WTC11 (cell line): ENCODE results near the gene FAM107B.

ENCODE experiments used
- ELF4 ChIP-seq: sonication (generic); formaldehyde crosslinking; IDR thresholded peaks from 2 replicates; pipeline ENCODE4 v1.8.1; 2022; ENCODE audit warnings: low read depth, mild to moderate bottlenecking, moderate library complexity, missing genetic modification reagents
- NR3C1 ChIP-seq: sonication (generic); formaldehyde crosslinking; conservative IDR thresholded peaks from 2 replicates; pipeline ENCODE4 v1.8.1; 2023; ENCODE audit warnings: low read depth, mild to moderate bottlenecking, missing genetic modification reagents
- SMAD4 ChIP-seq: sonication (generic); formaldehyde crosslinking; IDR thresholded peaks from 2 replicates; pipeline ENCODE4 v1.8.0; 2022; ENCODE audit warnings: mild to moderate bottlenecking, missing genetic modification reagents
- SP1 ChIP-seq: sonication (generic); formaldehyde crosslinking; conservative IDR thresholded peaks from 2 replicates; pipeline ENCODE4 v1.8.1; 2022; ENCODE audit warnings: missing genetic modification reagents
- TF ChIP-seq, protein P1 (sequence below): fragments of 200-600 bp; IDR thresholded peaks from 2 replicates; pipeline ENCODE4 v1.8.0; 2022; ENCODE audit warnings: antibody characterized with exemption
- TF ChIP-seq, protein P2 (sequence below): sonication (generic); formaldehyde crosslinking; IDR thresholded peaks from 2 replicates; pipeline ENCODE4 v1.8.1; 2023; ENCODE audit warnings: mild to moderate bottlenecking, missing genetic modification reagents, moderate library complexity

DNA sequence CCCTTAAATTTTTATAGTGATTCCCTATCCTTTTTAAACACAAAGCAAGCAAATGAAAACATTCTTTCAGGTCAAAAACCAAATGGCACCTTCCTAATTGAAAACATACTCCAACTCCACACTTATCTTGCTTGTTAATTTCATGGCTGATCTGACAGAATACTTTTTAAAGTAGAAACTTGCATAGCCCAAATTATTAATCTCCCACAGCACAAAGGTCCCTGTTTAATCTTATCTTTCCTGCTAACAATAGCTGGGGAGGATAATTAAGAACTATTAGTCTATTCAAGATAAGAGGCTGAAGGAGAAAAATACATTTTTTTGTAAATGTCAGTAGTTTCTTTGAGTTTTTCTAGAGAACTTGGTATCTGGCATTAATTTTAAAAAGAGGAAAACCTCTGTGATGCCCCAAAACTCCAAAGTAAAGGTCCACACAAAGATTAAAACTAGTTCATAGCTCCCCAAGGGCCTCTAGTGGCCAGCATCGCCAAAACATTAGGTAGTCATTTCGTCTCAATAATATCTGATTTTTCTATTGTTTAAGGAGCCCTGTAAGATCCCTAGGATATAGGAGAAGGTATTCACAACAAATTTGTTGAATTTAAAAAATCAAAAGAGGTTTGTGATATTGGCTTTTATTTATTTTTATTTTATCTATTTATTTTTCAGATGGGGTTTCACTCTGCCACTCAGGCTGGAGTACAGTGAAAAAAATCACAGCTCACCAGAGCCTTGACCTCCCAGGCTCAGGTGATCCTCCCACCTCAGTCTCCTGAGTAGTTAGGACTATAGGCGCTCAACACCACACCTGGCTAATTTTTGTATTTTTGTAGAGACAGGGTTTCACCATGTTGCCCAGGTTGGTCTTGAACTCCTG lies 48.4 kb upstream of the FAM107B start:
- TF ChIP-seq, protein P1, sequence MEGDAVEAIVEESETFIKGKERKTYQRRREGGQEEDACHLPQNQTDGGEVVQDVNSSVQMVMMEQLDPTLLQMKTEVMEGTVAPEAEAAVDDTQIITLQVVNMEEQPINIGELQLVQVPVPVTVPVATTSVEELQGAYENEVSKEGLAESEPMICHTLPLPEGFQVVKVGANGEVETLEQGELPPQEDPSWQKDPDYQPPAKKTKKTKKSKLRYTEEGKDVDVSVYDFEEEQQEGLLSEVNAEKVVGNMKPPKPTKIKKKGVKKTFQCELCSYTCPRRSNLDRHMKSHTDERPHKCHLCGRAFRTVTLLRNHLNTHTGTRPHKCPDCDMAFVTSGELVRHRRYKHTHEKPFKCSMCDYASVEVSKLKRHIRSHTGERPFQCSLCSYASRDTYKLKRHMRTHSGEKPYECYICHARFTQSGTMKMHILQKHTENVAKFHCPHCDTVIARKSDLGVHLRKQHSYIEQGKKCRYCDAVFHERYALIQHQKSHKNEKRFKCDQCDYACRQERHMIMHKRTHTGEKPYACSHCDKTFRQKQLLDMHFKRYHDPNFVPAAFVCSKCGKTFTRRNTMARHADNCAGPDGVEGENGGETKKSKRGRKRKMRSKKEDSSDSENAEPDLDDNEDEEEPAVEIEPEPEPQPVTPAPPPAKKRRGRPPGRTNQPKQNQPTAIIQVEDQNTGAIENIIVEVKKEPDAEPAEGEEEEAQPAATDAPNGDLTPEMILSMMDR: no peak
- TF ChIP-seq SP1 (CRISPR knock-in tag) (no peak), NR3C1 (no peak), ELF4 (CRISPR knock-in tag) (no peak), SMAD4 (CRISPR knock-in tag) (no peak)
- TF ChIP-seq, protein P2, sequence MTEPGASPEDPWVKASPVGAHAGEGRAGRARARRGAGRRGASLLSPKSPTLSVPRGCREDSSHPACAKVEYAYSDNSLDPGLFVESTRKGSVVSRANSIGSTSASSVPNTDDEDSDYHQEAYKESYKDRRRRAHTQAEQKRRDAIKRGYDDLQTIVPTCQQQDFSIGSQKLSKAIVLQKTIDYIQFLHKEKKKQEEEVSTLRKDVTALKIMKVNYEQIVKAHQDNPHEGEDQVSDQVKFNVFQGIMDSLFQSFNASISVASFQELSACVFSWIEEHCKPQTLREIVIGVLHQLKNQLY (CRISPR knock-in tag): no peak
